GM18517 (cell line): ENCODE data around the gene USP49.

Experiments
- ATAC-seq: cut with Tn5 transposase; IDR thresholded peaks from one replicate; pipeline ENCODE4 v1.9.1; 2021; ENCODE audit warnings: mild to moderate bottlenecking, moderate library complexity; ENCODE audit not compliant: unreplicated experiment

USP49 gene

DNA sequence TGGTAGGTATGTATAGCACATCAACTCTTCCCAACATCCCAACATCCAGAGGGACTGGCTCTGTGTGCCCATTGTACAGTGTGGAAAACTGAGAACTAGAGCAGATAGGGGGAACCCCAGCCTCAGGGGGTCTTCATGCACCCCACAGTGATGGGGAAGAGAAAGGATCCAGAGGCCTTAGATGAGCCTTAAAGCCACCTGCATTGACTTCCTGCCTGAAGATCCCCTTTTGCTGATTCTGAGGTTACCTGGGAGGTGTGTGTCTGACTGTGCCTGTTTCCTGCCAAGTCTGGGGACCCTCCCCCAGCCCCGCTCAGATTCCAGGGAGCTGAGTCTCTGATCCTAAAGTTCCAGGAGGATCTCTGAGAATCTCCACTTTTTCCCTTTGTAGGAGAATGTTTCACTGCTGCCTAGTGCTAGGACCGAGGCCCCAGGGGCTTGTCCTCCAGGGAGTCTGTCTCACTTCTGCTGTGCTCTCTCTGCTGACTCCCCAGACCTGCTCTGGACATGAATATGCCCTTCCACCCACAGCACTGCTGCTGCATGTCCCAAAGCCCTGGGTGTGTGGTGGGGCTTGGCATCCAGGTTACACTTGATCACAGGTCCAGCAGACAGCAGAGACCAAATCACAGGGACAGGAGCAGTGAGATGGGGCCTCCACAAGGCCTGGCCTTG, 135.1 kb downstream of the USP49 start:
- ATAC-seq: no peak

DNA sequence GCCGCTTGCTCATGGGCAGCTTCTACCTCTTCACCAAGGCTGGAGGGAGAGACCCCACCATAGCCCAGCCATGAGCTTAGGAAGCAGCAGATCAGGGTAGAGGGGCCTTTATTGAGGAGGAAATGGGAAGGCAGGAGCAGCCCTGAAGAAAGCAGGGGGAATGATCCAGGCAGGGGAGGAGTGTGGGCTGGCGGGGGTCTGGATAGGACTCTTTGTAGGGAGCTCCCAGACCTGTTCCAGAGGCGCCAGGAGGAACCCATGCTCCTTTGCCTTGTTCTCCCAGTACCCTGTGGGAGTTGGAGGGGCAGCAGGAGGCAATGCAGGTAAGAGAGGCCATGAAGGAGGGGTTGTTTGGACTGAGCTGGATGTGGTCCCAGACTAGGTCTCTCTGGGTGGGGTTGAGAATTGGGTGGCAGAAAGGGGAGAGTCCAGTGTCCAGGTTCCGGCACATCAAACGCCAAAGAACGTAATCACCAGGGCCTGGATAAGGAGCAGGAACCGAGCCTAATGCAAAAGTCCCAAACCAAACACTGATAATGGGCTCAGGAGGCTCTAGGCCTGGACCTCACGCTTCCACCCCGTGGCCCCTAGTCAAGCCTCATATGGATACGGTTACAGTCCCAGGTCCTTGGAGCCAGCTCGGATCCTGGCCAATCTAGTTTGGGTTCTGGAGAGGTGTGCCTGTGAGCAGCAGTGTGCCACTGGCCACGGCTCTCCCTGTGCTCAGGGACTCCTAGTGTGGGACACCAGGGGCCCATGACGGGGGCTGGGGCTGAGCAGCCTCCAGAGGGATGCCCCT, 135.9 kb downstream of the USP49 start:
- no peak for ATAC-seq

DNA sequence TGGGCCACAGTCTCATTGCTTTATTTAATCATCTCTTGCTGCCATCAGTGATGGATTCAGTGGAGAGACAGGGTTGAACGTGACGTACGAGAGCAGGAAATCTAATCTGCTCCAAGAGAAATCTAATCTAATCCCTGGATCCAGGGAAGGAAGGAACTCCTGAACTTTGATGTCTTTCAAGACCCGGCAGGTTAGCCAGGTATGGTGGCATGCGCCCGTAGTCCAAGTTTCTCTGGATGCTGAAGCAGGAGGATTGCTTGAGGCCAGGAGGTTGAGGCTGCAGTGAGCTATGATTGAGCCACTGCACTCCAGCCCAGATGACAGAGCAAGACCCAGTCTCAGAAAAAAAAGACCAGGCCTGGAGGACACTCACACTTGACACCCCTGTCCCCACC, 136.5 kb downstream of the USP49 start:
- ATAC-seq: no peak

DNA sequence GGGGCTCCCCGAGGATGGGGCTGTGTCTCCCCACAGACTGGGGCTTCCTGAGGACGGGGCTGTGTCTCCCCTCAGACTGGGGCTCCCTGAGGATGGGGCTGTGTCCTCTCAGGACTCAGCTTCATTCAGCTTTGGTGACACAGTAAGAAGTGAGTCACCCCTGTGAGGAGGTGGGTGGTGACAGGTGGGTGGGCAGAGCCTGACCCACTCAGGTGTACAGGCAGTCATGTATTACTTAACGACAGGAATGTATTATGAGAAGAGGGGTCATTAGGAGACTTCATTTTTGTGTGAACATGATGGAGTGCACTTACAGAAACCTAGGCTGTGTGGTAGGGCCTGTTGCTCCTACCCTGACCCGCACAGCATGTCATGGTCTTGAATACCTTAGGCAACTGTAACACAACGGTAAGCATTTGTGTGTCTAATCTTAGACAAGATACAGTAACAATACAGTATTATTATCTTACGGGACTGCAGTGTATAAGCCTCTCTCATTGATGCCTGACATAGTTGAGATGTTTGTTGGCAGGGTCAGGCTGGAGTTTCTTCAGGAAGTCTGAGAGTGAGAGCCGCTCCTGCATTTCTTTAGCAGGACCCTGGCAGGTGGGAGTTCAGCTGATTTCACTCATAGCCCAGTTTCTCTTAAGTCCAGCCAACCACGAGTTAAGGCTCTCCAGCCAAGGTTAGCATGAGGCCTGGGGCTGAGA, 137.1 kb downstream of the USP49 start:
- ATAC-seq: no peak

DNA sequence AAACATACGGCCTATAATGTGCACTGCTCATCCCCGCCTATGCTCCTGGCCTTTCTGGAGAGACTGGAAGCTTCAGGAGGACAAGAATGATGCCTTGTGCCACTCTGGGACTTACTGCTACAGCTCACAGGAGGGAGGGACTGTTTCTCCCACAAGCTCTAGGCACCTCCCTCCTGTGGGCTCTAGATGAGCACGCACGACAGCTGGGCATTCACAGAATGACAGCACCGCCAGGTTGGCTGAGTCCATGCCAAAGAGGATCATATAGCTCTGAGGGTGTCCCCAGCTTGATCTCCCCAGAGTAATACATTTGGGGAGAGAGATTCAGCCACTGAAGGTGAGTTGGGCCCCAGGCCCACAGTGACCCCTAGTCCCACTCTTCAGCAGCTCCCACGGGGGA, 137.9 kb downstream of the USP49 start:
- no peak for ATAC-seq

DNA sequence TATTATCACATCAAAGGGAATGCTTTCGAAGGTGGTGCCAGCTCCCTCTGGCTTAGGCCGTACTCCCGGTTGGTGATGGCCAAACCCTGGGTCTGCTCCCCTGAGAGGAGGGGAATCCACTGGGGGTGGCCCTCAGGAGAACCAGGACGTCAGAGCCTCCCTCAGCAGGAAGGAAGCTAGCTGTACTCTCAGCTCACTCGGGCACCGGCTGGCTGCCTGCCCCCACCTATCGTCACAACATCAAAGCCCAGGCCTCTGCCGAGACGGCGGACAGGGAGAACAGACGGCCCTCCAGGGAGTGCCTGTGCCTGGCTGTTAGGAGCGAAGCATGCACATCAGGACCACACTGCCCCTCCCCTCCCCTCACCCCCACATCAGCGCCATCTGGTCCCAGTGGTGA, 138.8 kb downstream of the USP49 start:
- no peak for ATAC-seq

DNA sequence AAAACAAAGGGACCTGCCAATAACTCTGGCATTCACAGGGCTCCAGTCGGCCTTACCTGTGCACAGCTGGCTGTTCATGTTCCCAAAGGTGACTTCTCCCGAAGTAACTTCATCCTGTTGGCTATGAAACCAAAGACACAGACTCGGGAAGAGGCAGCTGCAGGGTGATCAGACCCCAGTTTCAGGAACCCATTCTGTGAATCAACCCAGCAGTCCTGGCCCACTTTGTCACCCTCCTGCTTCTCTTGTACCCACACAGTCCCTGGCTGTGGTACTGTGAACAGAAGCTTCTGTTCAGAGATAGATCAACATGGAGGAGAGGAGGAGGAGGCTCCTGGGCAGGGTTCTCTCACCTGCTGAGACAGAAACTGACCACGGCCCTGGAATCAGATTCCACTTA, 139.3 kb downstream of the USP49 start:
- no peak for ATAC-seq

DNA sequence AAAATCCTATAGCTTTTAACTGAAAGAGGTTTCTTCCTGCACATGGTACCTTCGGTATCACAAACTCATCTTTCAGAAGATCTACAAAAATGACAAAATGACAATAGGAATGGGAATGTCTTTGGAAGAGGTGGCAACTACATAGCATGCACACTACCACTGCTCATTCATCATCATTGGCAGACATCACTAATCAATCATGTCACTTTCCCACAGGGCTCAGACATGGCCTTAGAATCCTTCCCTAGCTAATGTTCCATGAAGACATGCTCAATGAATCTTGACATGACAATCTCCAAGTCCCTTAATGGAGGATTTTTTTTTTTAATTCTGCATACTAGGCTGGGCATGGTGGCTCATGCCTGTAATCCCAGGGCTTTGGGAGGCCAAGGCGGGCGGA, 144.8 kb downstream of the USP49 start:
- no peak for ATAC-seq

DNA sequence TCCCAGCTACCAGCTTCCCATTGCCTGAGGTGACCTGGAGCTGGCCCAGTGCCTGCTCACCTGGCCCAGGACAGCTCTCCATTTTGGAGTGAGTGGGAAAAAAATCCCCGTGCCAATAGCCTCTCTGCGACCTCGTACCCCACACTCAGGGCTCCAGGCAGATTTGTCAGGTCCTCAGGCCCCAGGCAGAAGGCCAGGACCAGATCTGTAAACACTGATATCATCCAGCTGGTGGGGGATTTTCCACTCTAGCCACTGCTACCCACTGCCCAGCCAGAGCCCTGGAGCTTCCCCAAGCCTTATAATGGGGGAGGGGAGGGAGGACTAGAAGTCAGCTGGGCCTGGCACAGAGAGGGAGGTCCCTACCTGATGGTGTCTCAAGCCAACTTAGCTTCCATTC, 146.6 kb downstream of the USP49 start:
- no peak for ATAC-seq

DNA sequence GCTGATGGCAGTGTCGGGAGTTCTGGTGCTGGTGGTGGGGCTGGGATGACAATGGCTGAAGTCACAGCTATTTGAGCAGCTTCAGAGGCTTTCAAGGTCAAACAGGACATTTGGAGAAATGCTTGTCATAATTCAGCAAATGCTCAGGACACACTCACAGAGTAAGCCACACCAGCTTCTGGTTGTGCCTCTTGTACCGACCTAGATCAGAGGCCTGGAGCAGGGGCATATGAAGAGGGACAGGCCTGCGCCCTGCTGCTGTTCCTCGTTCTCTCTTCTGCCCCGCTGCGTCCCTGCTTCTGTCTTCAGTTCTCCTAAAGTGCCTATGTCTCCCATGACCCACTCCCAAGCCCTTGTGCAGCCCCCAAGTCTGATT, 147.1 kb downstream of the USP49 start:
- no peak for ATAC-seq

DNA sequence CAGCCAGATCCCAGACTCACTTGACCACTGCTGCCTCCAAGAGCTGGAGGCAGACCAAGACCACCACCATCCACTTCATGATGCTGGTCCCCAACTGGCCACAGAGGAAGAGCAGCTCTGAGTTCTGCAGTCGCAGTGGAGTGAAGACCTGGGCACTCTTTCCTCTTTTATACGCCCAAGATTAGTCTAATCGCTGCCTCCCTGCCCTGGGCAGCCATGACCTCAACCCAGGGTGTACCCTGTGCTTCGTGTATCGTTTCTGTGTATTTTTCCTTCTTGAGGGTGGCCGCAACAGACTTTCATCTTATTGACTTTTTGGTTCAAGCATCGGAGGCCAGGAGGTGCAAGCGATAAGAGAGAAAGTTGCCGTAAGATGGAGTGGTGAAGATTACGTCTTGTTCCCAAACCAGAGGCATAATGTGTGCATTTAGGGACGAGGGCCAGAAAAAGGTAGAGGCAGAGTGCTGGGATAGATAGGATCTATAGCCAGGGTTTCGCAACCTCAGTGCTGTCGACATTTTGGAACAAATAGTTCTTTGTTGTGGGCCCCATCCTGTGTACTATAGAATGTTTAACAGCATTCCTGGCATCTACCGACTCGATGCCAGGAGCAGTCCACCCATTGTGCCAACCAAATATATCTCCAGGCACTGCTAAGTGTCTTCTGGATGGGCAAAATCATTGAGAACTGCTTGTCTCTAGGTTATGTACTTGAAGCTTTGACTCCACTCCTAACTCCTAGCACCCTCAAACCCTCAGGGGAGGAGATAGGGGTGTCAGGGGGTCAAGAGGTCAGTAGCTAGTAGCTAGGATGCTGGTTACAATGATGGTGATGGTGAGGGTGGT, 147.7 kb downstream of the USP49 start, which contains the start of gene PGC:
TSS of gene PGC (minus strand) at position 142 of the 846 bp plus-strand sequence. CDS start at position 79, 63 bp downstream.
- ATAC-seq: no peak

DNA sequence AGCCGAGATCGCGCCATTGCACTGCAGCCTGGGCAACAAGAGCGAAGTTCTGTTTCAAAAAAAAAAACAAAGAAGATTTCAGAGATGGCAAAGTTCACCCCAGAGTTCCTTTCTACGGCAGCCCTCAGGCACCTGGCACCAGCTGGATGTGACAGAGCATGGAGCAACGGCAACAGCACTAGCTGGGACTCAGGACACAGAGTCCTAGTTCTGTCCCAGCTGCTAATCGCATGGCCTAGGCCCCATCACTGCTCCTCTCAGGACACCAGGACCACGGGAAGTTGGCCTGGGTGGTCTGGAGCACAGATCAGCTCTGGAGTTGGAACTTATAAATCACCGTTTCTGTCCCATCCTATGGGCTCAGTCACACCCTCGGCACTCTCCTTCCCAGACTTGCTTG, 149.1 kb downstream of the USP49 start:
- no peak for ATAC-seq

DNA sequence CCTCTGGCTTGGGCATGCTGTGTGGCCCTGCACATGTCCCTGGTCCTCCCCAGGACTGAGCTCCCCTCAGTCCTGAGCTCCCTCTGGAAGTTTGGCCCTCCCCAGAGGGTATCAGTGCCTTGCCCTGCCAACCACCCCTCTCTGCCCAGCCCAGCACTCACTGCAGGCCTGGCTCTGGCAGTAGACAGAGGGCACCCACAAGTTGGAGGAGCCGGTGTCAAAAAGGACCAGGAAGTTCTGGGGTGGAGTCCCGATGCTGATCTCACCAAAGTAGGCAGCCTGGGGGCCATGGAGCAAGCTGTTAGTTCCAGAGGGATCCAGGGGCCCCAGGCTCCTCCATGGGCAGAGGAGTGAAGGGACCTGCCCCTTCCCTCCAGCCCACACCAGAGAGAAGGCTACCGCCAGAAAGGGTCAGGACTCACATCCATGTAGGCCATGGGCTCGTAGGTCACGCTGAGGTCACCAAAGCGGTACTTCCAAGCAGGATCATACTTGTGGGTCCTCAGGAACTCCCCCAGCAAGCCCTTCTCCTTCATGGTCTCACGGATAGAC, 150.9 kb downstream of the USP49 start:
- no peak for ATAC-seq

DNA sequence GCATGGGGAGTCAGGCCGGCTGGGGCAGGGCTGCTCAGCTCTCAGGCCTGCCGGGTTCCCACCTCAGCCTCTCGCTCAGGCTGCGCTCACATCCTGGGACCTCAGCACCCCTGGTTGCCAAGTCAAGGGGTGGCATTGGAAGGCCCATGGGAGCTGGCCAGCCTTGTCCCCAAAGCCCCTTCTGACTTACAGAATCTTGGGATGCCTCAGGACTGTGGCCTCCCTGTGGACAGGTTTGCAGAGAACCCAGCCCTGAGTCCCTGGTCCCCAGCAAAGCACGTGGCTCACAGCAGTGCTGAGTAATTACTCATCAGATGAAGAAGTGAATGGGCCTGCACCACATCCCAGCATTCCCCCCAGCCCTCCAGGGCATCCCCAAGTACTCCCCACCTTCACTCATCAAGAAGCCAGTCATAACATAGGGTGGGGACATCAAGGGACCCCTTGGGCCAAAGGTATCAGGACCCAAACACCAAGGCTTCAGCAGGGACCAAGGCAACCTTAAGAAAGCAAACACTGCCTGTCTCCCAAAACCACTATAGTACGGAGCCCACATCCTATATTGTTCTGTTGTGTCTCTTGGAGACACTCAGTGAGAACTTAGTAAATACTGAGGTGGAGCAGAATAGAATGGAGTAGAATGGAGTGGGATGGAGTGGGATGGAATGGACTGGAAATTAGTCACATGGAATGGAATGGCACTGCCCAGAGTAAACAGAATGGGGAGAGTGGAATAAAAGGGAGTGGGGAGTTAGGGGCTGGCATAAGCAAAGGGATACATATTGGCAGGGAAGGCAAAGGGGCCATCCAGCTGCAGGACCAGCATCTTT, 151.6 kb downstream of the USP49 start:
- no peak for ATAC-seq

DNA sequence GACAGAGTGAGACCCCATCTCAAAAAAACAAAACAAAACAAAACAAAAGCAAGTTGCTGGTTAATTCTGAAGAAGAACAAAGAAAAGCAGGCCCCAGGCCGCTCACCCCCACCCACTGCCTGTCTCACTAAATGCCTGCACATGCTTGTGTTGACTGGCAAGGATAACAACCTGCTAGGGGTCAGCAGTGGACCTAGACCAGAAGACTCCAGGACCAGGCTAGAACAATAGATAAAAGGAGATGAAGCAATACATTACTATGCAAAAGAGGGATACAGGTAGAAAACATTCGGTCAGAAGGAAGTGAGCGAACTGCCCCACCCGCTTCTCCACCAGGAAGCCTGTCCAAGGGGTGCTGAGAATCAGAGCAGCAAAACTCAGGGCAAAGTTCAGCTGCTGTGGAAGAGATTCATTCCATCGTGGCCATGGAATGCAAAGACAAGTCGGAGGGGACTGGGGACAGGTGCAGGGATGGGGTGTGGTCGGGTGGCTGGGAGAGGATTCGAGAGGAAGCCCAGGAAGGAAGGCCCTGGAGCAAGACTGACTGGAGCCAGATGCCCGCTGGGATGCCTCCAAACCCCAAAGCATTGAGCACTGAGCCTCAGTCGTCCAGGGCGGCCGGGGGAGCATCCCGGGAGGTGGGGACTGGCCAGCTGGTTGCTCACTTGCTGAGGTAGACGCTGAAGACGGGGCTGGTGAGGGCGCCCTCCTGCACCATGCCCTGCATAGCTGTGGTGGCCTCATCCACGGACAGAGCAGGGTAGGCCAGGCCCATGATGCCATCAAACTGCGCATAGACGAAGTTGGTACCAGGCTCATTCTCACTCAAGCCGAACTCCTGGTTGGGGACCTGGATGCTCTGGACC, 153.3 kb downstream of the USP49 start:
- no peak for ATAC-seq

DNA sequence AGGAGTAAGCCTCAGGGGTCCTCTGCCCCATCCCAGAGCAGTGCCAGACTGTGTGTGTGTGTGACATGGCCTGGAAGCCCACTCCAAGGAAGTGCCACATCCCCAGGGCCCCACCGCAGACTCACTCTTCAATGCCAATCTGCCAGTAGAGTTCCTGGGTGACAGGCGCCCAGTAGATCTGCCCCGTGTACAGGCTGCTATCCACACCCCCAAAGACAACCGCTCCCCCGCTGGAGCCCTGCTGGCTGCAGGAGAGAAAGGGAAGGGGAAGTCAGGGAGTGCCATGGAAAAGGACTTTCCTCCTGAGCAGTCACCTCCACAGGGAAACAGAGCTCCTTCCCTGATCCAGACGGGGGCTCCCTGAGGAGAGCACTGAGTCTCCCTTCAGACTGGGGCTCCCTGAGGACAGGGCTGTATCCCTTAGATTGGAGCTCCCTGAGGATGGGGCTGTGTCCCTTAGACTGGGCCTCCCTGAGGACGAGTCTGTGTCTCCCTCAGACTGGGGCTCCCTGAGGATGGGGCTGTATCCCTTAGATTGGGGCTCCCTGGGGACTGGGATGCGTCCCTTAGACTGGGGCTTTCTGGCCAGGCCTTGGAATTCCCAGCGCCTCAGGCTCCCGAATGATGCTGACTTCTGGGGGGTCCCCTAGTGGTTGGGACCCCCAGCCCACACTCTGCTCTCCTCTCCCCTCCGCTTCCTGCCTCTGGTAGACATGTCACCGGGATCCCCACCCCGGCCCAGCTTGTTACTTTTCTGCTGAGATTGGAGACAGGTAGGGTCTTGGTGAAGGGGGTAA, 154.6 kb downstream of the USP49 start:
- no peak for ATAC-seq
